HG03460 (cell line): Measurements from ENCODE around the gene SRSF11.

ENCODE experiments used
- ATAC-seq: cut with Tn5 transposase; IDR thresholded peaks from one replicate; pipeline ENCODE4 v1.9.1; 2021; ENCODE audit not compliant: unreplicated experiment

SRSF11 gene

DNA sequence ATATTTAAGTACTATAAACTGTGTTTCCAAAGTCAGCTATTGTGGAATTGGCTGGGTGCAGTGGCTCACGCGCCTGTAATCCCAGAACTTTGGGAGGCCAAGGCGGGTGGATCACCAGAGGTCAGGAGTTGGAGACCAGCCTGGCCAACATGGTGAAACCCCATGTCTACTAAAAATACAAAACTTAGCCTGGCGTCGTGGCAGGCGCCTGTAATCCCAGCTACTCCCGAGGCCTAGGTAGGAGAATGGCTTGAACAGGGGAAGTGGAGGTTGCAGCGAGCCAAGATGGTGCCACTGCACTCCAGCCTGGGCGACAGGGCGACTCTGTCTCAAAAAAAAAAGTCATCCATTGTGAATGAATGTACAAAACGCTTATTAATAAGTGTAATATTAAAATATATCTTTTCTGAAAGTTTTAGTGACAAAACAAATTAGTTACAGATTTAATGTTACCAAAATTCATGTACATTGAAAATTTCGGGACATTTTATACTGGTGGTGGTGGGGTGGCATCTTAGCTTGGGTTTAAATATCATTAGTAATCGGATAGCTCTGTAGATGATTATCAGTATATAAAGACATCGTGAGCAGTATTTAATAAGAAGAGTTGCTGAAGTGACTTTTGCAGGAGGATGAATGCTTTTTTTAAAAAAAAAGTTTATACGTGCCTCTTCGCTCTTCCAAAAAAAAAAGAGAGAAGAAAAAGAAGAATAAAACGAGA lies 503 bp upstream of the SRSF11 start:
- peak; percentile 6 for ATAC-seq

DNA sequence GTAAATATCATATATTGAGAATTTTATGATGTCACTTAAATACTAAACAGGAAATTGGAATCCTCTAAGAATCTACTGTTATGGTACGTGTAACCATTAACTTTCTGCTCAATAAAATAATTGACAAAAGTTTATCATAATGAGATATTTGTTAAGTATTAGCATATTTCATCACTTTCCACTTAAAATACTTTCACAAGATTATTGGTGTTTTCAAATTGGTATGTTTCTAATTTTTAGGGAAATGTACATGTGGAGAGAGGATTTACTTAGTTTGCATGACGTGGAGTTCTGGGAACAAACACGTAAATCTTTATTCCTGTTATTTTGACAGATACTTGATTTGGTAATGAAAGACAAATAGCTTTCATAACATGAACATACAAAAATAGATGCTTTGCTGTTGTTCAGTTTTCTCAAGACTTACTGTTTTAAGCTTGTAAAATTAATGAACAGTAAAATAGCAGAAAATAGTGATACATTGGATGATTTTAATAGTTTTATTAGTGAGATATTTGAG lies 1.6 kb downstream of the SRSF11 start:
- no peak for ATAC-seq

DNA sequence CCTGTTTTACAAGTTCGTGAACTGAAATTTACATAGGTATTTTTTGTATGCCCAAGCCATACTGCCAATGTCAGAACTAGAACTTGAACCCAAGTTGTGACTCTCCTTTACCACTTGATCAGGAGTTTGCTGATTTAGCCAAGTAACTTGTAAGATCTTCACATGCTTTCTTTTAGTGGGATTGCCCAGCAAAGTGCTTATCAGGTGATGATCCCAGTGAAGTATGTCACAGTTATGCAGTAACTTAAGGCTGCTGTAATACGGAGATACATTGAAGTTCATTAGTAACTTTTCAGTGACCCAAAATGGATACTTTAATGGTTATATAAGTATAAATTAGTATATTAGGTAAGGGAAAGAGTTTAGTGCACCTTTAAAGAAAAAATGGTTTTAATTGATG lies 3.8 kb downstream of the SRSF11 start:
- no peak for ATAC-seq

GRCh38 chr1:70227439-70227838 lies 6.3 kb downstream of the SRSF11 start:
- ATAC-seq = peak; percentile 58

DNA sequence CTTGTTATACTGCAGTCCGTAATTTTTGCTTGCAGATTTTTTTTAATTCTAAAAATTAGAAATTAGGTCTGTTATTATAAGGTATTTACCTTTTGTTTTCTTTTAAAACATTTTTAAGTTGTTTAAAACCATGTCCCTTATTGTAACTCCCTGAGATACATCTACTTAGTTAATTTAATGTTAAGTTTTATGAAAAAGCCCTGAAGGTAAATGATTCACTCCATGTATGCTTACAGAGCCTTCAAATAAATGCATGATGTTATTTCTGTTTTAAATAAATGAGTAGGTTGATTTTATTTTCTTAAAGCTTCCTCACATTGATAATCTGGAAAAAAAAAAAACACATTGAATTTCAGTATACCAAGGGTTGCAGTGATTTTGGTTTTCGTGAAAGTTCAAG lies 7.5 kb downstream of the SRSF11 start:
- no peak for ATAC-seq

GRCh38 chr1:70231475-70231874 lies 10.3 kb downstream of the SRSF11 start:
- ATAC-seq = no peak

DNA sequence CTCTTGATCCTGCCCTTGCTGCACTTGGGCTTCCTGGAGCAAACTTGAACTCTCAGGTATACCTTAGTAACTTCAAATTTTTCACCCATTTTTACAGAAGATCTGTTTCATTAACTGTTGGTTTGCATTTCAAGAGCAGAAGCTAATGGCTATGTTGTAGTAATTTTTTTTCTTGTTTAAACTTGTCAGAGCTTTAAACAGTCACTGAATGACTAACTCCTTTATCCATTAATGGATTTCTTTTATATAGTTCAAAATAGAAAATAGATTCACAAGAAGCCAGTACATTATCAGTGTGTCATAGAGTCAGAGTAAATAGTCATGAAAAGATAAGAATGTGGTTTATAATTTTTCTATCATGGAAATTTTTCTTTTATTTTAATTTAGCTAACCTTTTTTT lies 13.6 kb downstream of the SRSF11 start:
- no peak for ATAC-seq

- ATAC-seq = no peak
Observed at GRCh38 chr1:70239940-70240339, 18.8 kb downstream of the SRSF11 start.

DNA sequence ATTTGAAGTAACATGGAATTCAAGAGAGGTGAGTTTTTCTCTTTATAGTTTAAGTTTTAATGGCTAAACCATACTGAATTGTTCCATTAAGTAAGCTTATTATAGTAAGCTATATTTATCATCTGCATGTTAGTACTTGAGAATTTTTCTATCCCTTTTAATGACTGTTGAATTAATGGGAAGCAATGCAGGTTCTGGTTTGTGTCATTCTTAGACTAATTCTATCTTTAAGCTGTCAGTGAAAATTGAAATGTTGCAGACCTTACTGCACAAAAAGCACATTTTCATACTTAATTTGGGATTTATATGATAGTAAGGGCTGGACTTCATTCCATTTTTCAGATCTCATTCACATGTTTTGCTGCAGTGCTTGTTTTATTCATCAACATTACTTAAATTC lies 25.9 kb downstream of the SRSF11 start:
- no peak for ATAC-seq

DNA sequence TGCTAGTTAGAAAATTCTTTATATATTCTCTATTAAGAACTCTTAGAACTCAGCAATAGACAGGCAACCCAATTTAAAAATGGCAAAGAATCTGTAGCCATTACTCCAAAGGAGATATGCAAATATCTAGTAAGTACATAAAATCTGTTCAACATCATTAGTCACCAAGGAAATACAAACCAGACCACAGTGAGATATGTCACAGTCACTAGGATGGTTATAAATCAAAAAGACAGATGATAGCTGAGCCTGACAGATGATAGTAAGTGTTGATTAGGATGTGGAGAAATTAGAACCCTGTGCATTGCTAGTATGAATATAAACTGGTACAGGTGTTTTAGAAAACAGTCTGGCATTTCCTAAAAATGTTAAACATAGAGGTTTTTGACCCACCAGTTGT lies 26.6 kb downstream of the SRSF11 start:
- ATAC-seq = no peak

DNA sequence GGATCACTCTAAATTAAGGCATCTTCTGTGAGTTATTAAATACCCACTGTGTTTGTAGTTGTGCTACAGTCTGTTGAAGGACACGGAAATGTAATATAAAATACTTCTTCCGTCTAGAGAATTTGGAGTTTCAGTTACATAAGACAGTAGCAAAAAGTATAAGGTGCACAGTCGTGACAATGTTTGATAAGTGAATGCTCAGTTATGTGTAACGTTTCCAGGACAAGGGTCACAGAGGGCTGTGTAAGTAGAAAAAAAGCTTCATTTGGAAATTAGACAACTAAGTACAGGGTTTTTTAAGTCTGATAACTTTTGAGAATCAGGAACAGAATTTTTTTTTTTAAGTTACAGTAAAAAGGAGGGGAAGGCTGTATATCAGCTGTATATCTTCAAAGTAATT lies 27.5 kb downstream of the SRSF11 start:
- no peak for ATAC-seq

DNA sequence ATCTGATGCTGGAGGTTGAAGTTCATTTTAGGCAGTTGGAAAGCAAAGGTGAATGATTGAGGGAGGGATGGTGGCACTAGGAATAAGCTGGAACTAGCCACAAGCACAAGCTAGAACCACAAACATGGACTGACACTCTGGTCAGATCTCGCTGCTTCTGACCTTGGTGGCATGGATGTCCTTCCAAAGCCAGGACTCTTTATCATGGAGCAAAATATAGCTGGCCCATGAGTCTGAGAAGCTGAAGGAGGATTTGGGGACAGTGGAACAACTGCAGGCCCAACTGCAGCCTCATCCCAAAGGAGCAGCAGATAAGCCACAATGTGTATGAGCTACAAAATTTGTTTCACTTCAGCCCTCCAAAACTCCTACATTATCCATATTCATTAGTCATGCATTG lies 35.5 kb downstream of the SRSF11 start:
- no peak for ATAC-seq

- no peak for ATAC-seq
Observed at GRCh38 chr1:70264839-70265238, 43.7 kb downstream of the SRSF11 start.

GRCh38 chr1:70265946-70266345 lies 44.8 kb downstream of the SRSF11 start:
- ATAC-seq = no peak

DNA sequence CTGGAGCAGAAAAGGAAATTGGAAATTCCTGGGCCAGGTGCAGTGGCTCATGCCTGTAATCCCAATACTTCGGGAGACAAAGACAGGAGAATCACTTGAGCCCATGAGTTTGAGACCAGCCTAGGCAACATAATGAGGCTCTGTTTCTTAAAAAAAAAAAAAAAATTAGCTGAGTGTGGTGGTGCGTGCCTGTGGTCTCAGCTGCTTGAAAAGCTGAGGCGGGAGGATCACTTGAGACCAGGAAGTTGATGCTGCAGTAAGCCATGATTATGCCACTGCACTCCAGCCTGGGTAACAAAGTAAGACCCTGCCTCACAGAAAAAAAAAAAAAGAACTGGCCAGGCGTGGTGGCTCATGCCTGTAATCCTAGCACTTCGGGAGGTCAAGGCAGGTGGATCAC lies 56.7 kb downstream of the SRSF11 start:
- ATAC-seq = no peak

DNA sequence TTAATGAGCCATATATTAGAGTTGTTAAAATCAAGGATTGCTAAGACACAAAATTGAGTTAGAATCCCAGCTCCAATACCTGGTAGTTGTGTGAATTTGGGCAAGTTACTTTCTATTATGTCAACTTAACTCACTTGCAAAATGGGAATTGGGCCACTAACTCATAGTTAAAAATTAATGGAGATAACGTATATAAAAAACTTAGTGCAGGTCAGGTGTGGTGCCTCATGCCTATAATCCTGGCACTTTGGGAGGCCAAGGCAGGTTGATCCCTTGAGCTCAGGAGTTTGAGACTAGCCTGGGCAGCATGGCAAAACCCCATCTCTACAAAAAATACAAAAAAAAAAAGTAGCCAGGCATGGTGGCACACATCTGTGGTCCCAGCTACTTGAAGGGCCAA lies 57.5 kb downstream of the SRSF11 start:
- ATAC-seq = no peak

DNA sequence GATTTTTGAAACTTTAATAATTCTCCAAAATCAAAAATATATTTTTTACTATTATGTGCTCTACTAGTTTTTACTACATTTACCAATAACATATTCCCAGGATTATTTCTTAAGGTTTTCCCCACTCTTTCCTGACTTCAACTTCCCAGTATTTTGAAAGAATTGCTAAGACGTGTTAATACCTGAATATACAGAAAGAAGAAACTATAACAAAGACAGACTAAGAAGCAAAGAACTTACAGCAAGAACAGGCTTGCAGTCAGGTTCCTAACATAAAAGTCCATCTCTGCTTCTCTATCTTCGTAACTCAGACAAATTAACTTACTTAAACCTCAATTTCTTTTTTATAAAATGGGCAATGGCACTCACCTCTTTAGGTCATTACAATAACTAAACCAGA lies 63.2 kb downstream of the SRSF11 start:
- ATAC-seq = no peak

DNA sequence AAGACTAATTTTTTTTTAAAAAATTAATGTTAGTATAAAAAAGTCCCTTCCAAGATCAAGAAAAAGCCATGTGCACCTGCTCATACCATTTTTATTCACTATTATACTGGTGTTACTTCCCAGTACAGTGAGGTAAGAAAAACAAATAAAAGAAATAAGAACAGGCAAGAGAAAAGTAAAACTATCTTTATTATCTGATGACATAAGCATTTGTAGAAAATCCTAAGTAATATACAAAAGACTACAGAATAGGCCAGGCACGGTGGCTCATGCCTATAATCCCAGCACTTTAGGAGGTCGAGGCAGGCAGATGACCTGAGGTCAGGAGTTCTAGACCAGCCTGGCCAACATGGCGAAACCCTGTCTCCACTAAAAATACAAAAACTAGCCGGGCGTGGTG lies 65.3 kb downstream of the SRSF11 start:
- no peak for ATAC-seq

- ATAC-seq = no peak
Observed at GRCh38 chr1:70288166-70288565, 67.0 kb downstream of the SRSF11 start.

GRCh38 chr1:70290218-70290617 lies 69.0 kb downstream of the SRSF11 start:
- ATAC-seq = no peak

GRCh38 chr1:70293186-70293843 lies 72.1 kb downstream of the SRSF11 start:
- ATAC-seq = no peak

DNA sequence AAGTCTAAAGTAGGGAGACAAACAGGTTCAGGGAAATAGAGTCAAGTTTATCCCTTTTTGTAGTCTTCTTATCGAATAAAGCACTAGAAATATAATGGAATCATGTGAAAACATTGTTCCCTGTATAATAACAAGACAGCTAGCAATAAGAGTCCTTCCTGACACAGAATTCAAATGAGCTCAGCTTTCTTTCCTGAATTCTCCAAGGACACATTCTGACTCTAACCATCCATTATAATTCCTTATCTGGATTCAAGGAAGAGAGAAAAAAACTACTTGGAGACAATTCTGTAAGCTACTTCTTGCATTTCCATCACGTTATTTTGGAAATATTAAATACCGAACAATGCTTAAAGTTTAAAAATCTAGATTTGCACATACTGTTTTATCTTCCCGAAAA lies 74.6 kb downstream of the SRSF11 start:
- ATAC-seq = no peak

- no peak for ATAC-seq
Observed at GRCh38 chr1:70299472-70299871, 78.3 kb downstream of the SRSF11 start.
